Head of caudate nucleus (tissue), 42 donors: ENCODE results near the gene LYPD6.

Source experiments
- DNase-seq, 42 donors: peaks; one replicate each; pipeline versions ENCODE4 v3.0.0 to v3.0.0-alpha.2; 2020 to 2021; ENCODE audit warnings: mixed read lengths in 7 of 42
- intact Hi-C: fragments of 100-400 bp; cut with DNase I; formaldehyde crosslinking; loops from one replicate; pipeline ENCODE4 v1.15.0; 2022

LYPD6 gene

GRCh38 chr2:149389506-149390167 is 59.2 kb downstream of the LYPD6 start:
- no peak for DNase-seq
- intact Hi-C loops, result no loop called here

GRCh38 chr2:149393614-149394013 is 63.2 kb downstream of the LYPD6 start:
- no peak for DNase-seq
- intact Hi-C loops, result no loop called here

- no peak for DNase-seq
- intact Hi-C loops, result no loop called here
Observed at GRCh38 chr2:149394864-149395263, 64.5 kb downstream of the LYPD6 start.

- DNase-seq, result no peak
- intact Hi-C loops, result no loop called here
Observed at GRCh38 chr2:149399934-149400615, 69.7 kb downstream of the LYPD6 start.

- intact Hi-C loops, result no loop called here
- no peak for DNase-seq
Observed at GRCh38 chr2:149400997-149401396, 70.6 kb downstream of the LYPD6 start.

- no peak for DNase-seq
- intact Hi-C loops, result no loop called here
Observed at GRCh38 chr2:149409506-149409905, 79.1 kb downstream of the LYPD6 start.

GRCh38 chr2:149410701-149411484 is 80.5 kb downstream of the LYPD6 start:
- DNase-seq, result no peak
- intact Hi-C loops, result no loop called here

GRCh38 chr2:149413487-149413886 is 83.1 kb downstream of the LYPD6 start:
- DNase-seq, result no peak
- intact Hi-C loops, result no loop called here

- intact Hi-C loops, result no loop called here
- DNase-seq, result no peak
Observed at GRCh38 chr2:149415086-149415485, 84.7 kb downstream of the LYPD6 start.

- intact Hi-C loops, result no loop called here
- no peak for DNase-seq
Observed at GRCh38 chr2:149418065-149418464, 87.7 kb downstream of the LYPD6 start.

- intact Hi-C loops, result no loop called here
- DNase-seq, result no peak
Observed at GRCh38 chr2:149420053-149420963, 89.9 kb downstream of the LYPD6 start.

GRCh38 chr2:149421791-149422190 is 91.4 kb downstream of the LYPD6 start:
- no peak for DNase-seq
- intact Hi-C loops, result no loop called here

- no peak for DNase-seq
- intact Hi-C loops, result no loop called here
Observed at GRCh38 chr2:149422337-149422990, 92.1 kb downstream of the LYPD6 start.

- no peak for DNase-seq
- intact Hi-C loops, result no loop called here
Observed at GRCh38 chr2:149422991-149423338, 92.6 kb downstream of the LYPD6 start.

GRCh38 chr2:149423630-149424029 is 93.2 kb downstream of the LYPD6 start:
- intact Hi-C loops, result no loop called here

GRCh38 chr2:149427387-149427786 is 97.0 kb downstream of the LYPD6 start:
- DNase-seq, result no peak
- intact Hi-C loops, result no loop called here

More at GRCh38 chr2:149423630-149424029, 93.2 kb downstream of the LYPD6 start:
- no peak for DNase-seq

GRCh38 chr2:149428783-149429182 is 98.4 kb downstream of the LYPD6 start:
- intact Hi-C loops, result no loop called here
- no peak for DNase-seq

GRCh38 chr2:149430743-149431736 is 100.7 kb downstream of the LYPD6 start:
- DNase-seq, result no peak
- intact Hi-C loops, result no loop called here
